ENCODE data around the gene KLHL3. TPM values are rescaled to one million over a fixed set of nuclear protein-coding genes. Genes with fewer than 3 reads are reported as not detected.

Gene KLHL3
- polyA plus RNA-seq, 1 of the 3 experiments (the other 2 are of a cell fraction): 3.8 TPM

GRCh38 chr5:137733006-137733405 is 2.9 kb downstream of the KLHL3 start:
- TF ChIP-seq EP300 (IDR thresholded peaks at IDR 0.05; ENCODE audit: borderline replicate concordance in 1 of 2, low read depth in 1 of 2, low read length in 1 of 2): no peak
- TF ChIP-seq, protein P1, sequence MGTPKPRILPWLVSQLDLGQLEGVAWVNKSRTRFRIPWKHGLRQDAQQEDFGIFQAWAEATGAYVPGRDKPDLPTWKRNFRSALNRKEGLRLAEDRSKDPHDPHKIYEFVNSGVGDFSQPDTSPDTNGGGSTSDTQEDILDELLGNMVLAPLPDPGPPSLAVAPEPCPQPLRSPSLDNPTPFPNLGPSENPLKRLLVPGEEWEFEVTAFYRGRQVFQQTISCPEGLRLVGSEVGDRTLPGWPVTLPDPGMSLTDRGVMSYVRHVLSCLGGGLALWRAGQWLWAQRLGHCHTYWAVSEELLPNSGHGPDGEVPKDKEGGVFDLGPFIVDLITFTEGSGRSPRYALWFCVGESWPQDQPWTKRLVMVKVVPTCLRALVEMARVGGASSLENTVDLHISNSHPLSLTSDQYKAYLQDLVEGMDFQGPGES (IDR thresholded peaks at IDR 0.05; ENCODE audit: low read depth, low read length): no peak
- no peak for TF ChIP-seq CTCF (IDR thresholded peaks at IDR 0.05)
- H3K79me2 ChIP-seq (ENCODE audit: insufficient read depth): no peaks in the 10 kb centered on the region
- peaks cover 4% of the 10 kb centered on the region for H3F3A ChIP-seq (replicated peaks; ENCODE audit: insufficient read depth)
- no peaks in the 10 kb centered on the region for H3K9me2 ChIP-seq
- peaks cover 0 to 3% of the 10 kb centered on the region in 2 experiments for H3K36me3 ChIP-seq (replicated peaks in 1 of 2; ENCODE audit: control insufficient read depth in 1 of 2, insufficient read depth in 2 of 2, low read length in 1 of 2)
- 0 out of 2 replicates have a peak, but pooled peaks cover 2% of the 10 kb centered on the region for H3K9me3 ChIP-seq
- H3K4me2 ChIP-seq: no peak overlapping the region
- H3K27me3 ChIP-seq (ENCODE audit: insufficient read depth): no peaks in the 10 kb centered on the region
- no peak overlapping the region for H3K9ac ChIP-seq
- H3K4me1 ChIP-seq (ENCODE audit: control insufficient read depth in 1 of 2, insufficient read depth in 2 of 2, low read depth in 1 of 2, low read length in 1 of 2): peaks cover 0 to 14% of the 10 kb centered on the region in 2 experiments; a peak in 2 of 4 replicates
- DNase-seq: no peak
- H3K4me3 ChIP-seq (ENCODE audit: low read depth in 2 of 2, low read length in 1 of 2): no peak overlapping the region
- H4K20me1 ChIP-seq (ENCODE audit: insufficient read depth): no peaks in the 10 kb centered on the region
- CTCF ChIA-PET: interaction anchor here (0.5 to 22.5 kb wide), 7 partner anchors 10 to 162 kb away, joined by 3 to 407 read pairs (median 4); no protein-coding TSS in a partner anchor
- no peak overlapping the region for H3K27ac ChIP-seq (ENCODE audit: low read depth in 2 of 2, low read length in 1 of 2)
- 58% methylated on average over 3 of the region's 3 CpGs for WGBS (ENCODE audit: low lambda C conversion rate)
- POLR2A ChIA-PET: no interaction called here
- H2AFZ ChIP-seq (ENCODE audit: low read depth): no peak overlapping the region

DNA sequence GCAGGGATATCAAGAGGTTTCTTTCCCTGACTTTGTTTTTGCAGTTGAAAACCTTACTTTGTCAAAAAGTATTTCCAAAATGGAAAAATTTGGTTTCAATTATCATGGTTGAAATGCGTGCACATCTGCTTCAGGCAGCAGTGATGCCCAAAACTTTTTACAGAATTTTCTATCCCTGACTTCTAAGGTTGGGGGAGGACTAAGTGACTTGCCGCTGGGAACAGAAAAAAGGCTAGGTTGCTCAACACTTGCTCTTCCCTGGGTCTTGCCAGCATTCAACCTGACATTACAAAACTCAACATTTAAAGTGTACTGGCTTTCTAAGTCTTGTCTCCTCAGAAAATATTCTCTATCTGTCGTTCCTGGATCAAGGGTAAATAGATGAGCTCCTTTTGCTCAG is 4.7 kb downstream of the KLHL3 start:
- 64% methylated on average over 3 of the region's 3 CpGs for WGBS (ENCODE audit: low lambda C conversion rate)
- no peaks in the 10 kb centered on the region for H3K79me2 ChIP-seq (ENCODE audit: insufficient read depth)
- TF ChIP-seq, protein P2, sequence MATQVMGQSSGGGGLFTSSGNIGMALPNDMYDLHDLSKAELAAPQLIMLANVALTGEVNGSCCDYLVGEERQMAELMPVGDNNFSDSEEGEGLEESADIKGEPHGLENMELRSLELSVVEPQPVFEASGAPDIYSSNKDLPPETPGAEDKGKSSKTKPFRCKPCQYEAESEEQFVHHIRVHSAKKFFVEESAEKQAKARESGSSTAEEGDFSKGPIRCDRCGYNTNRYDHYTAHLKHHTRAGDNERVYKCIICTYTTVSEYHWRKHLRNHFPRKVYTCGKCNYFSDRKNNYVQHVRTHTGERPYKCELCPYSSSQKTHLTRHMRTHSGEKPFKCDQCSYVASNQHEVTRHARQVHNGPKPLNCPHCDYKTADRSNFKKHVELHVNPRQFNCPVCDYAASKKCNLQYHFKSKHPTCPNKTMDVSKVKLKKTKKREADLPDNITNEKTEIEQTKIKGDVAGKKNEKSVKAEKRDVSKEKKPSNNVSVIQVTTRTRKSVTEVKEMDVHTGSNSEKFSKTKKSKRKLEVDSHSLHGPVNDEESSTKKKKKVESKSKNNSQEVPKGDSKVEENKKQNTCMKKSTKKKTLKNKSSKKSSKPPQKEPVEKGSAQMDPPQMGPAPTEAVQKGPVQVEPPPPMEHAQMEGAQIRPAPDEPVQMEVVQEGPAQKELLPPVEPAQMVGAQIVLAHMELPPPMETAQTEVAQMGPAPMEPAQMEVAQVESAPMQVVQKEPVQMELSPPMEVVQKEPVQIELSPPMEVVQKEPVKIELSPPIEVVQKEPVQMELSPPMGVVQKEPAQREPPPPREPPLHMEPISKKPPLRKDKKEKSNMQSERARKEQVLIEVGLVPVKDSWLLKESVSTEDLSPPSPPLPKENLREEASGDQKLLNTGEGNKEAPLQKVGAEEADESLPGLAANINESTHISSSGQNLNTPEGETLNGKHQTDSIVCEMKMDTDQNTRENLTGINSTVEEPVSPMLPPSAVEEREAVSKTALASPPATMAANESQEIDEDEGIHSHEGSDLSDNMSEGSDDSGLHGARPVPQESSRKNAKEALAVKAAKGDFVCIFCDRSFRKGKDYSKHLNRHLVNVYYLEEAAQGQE (IDR thresholded peaks at IDR 0.05; ENCODE audit: low read depth, low read length): no peak
- TF ChIP-seq MXI1 (IDR thresholded peaks at IDR 0.05; ENCODE audit: low read depth, low read length) (no peak), MAX (IDR thresholded peaks at IDR 0.05; ENCODE audit: low read depth) (no peak), RFX5 (IDR thresholded peaks at IDR 0.05; ENCODE audit: low read length) (no peak), CHD2 (IDR thresholded peaks at IDR 0.05; ENCODE audit: low read length, partially characterized antibody) (no peak)
- H3K4me3 ChIP-seq (ENCODE audit: low read depth in 2 of 2, low read length in 1 of 2): no peak overlapping the region
- no peak overlapping the region for H3K9ac ChIP-seq
- peaks cover 0 to 14% of the 10 kb centered on the region in 2 experiments; a peak in 2 of 4 replicates for H3K4me1 ChIP-seq (ENCODE audit: control insufficient read depth in 1 of 2, insufficient read depth in 2 of 2, low read depth in 1 of 2, low read length in 1 of 2)
- H3K27me3 ChIP-seq (ENCODE audit: insufficient read depth): no peaks in the 10 kb centered on the region
- H3F3A ChIP-seq (replicated peaks; ENCODE audit: insufficient read depth): peaks cover 4% of the 10 kb centered on the region
- POLR2A ChIA-PET: interaction anchor here (0.7 kb wide), 1 partner anchor 94 kb away, joined by 3 read pairs; no protein-coding TSS in a partner anchor
- H3K27ac ChIP-seq (ENCODE audit: low read depth in 2 of 2, low read length in 1 of 2): no peak overlapping the region
- CTCF ChIA-PET: interaction anchor here (0.9 to 22.5 kb wide), 5 partner anchors 11 to 112 kb away, joined by 3 to 407 read pairs (median 14); no protein-coding TSS in a partner anchor
- H3K4me2 ChIP-seq: no peak overlapping the region
- DNase-seq: no peak
- H3K9me3 ChIP-seq: no peaks in the 10 kb centered on the region
- no peaks in the 10 kb centered on the region for H3K9me2 ChIP-seq
- no peak overlapping the region for H2AFZ ChIP-seq (ENCODE audit: low read depth)
- H4K20me1 ChIP-seq (ENCODE audit: insufficient read depth): no peaks in the 10 kb centered on the region
- H3K36me3 ChIP-seq (replicated peaks in 1 of 2; ENCODE audit: control insufficient read depth in 1 of 2, insufficient read depth in 2 of 2, low read length in 1 of 2): no peaks in the 10 kb centered on the region
